IPS-NIHi7 (cell line): ENCODE results near the gene FAM168A.
A peak's percentile ranks its signal among the peaks of the same experiment; 100 is the strongest.

Source experiments
- DNase-seq: peaks from one replicate; pipeline ENCODE4 v3.0.0; 2012; ENCODE audit warnings: mixed read lengths; ENCODE audit errors: extremely low spot score

FAM168A gene

DNA sequence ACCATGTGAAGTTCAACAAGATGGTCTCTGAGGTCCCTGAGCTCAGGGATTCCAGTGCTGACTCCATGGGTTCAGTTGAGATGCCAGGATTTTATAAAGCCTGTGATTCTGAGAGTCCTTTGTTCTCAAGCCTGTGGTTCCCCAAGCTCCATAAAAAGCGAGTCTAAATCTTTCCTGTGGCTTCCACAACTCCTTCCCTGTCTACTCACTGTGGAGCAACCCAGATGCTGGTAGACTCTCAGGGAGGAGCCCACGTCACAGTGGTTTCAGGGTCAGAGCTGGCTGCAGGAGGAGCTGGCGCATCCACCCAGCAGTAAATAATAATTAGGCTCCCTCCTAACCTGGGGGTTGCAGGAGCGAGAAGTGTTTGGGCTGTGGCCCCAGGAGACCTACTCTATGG, 223.8 kb downstream of the FAM168A start:
- no peak for DNase-seq

GRCh38 chr11:73372375-73372993, 225.4 kb downstream of the FAM168A start:
- peak; percentile 56 for DNase-seq

DNA sequence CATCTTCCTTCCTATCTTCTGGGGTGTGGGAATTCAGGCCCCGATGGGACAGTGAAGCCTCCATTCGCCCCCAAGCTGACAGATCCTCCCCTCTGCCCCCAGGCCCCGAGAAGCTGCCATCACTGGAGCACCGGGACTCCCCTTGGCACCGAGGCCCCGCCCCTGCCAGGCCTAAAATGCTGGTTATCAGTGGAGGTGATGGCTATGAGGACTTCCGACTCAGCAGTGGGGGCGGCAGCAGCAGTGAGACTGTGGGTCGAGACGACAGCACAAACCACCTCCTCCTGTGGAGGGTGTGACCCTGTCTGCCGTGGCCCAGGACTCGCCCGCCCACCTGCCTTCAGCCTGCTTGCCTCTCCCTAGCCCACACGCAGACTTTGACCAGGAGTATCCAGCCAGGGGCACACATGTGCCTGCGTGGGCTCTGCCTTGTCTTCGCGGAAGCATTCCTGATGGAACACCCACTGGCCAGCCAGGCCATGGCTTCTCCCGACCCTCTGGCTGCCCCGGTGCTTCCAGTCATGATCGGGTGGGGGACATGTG, 230.4 kb downstream of the FAM168A start:
- no peak for DNase-seq

DNA sequence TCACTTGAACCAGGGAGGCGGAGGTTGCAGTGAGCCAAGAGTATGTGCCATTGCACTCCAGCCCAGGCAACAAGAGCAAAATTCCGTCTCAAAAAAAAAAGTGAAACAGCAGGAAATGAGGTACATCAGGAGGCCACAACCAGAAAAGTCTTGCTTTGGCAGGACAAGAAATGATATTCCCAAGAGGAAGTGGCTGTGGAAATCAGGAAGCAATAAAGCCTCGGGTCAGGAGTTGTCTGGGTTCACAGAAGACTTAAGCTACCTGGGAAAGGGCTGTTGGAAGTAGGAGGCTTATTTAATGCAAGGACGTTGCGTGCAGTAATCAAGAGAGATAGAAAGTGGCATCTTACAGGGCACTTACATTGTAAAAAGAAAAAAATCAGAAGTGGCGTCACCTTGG, 231.0 kb downstream of the FAM168A start:
- DNase-seq, result no peak

GRCh38 chr11:73366265-73366610, 231.7 kb downstream of the FAM168A start:
- no peak for DNase-seq

GRCh38 chr11:73365352-73366264, 232.3 kb downstream of the FAM168A start:
- DNase-seq, result no peak

GRCh38 chr11:73363147-73363546, 234.8 kb downstream of the FAM168A start:
- DNase-seq, result no peak

- DNase-seq, result peak; percentile 99
These were observed 235.7 kb downstream of the FAM168A start for GRCh38 chr11:73361953-73362776.

- DNase-seq, result no peak
These were observed 237.1 kb downstream of the FAM168A start for GRCh38 chr11:73360743-73361369.

DNA sequence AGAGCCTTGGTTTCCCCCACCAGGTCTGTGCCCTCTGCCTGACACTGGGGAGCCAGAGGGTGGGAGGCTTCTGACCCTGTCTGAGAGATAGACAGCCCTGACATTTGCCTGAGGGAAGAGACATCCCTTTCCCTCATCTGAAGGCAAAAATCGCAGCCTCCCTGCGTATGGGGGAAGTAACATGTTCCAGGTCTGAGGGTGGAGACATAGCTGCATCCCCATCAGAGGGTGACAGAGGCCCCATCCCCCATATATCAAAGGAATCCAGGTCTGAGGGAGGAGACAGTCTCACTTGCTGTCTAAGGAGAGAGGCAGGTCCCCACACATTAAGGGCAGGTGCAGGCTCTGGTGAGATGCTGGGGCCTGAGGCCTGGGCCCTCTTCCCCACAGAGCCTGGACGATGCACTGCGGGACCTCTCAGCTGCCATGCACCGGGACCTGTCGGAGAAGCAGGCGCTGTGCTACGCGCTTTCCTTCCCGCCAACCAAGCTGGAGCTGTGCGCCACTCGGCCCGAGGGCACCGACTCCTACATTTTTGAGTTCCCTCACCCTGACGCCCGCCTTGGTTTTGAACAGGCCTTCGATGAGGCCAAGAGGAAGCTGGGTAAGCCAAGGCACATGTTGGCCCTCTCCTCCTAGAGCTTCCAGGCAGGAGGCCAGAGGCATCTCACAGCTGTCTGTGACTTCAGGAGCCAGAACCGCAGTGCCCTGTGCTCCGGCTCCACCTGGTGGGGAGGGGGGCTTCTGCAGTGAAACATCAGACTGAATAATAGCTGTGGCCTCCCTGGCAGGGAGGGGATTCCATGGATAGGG, 237.8 kb downstream of the FAM168A start:
- peak; percentile 74 for DNase-seq

DNA sequence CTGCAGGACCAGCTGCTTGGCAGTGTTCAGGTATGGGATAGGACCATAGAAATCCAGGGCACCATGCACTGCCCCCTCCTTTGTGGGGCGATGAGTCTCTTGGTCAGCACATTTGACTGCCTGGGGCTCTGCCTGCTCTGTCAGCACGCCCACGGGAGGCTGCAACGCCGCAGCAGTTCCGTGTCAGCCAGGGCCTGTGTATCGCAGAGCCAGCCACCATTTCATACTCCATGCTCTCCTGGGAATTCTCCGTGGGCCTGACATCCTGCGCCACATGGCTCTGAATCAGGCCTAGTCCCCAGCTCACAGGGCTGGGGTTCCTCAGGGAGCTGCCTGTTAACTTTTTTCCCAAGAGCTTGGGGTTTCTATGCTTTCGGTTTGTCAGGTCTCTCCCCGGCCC, 238.6 kb downstream of the FAM168A start:
- DNase-seq, result no peak

GRCh38 chr11:73358071-73358470, 239.8 kb downstream of the FAM168A start:
- no peak for DNase-seq

DNA sequence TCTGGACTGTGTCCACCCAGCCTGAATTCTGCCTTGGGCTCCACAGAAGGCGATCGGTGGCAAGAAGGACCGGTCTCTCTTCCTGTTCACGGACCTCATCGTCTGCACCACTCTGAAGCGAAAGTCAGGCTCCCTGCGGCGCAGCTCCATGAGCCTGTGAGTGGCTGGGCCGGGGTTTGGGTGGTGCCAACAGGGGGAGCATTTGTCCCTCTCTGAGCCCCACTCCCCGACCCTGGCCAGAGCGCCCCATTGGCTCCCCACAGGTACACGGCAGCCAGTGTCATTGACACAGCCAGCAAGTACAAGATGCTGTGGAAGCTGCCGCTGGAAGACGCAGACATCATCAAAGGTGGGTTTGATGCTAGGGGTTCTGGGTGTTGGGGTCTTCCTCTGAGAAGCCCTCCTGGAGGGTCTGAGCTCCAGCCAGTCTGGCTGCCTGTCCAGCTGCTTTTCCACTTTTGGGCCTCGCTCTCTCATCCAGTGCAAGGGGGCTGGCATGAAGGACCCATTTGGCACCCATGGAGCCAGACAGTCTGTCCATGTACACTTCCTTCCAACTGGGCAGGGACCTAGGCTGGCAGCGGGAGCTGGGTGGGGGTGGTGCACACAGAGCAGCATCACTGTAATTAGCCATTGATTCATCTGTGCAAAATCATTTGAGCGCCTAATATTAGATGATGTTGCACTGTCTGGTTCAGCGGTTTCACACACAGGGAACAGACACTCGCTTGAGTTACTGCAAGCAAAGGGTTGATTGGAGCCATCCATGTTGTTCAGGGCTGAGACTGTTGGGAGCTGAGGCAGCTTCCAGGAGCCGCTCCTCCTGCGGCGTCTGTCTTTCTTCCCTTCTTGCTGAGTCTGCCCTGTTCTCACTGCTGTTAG, 240.7 kb downstream of the FAM168A start:
- no peak for DNase-seq

DNA sequence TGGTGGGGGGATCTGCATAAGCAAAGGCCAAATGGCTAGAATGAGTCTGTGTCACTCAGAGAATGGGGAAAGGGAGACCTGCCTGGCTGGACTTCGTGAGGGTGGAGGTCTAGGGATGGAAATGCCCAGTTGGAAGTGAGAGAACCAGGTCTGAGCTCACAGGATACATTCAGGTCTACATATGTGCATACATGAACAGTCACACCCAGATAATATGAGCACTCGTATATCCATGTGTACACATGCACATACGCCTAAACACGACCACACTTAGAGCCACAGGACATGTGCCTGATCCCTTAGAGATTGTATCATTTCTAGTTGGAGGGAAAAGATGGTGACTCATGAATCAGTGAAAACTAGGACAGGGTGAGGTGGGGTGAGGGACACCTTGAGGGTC, 242.8 kb downstream of the FAM168A start:
- no peak for DNase-seq

- no peak for DNase-seq
These were observed 244.5 kb downstream of the FAM168A start for GRCh38 chr11:73353422-73353821.

- DNase-seq, result peak; percentile 79
These were observed 246.8 kb downstream of the FAM168A start for GRCh38 chr11:73350908-73351636.
